Panc1 (cell line): Measurements from ENCODE around the gene CD274. TPM values are rescaled to one million over a fixed set of nuclear protein-coding genes. Genes with fewer than 3 reads are reported as not detected.

Source experiments
- ATAC-seq: fragments of 200-7000 bp; cut with Tn5 transposase; 2 replicates; pipeline ENCODE4 v1.9.1; 2020; ENCODE audit warnings: mild to moderate bottlenecking, moderate library complexity
- BruUV-seq: library from RNA; stranded (reverse); fragments of 400-500 nt; replicated peaks from 2 replicates; lab custom pipeline; 2021; lab: Mats Ljungman, UMichigan
- CTCF ChIA-PET: fragments of 300-600 bp; sonication (Branson Sonifier 250); formaldehyde crosslinking; loops from one replicate; lab custom pipeline; 2022; ENCODE audit warnings: antibody characterized with exemption; lab: Charles Lee
- POLR2A ChIA-PET: fragments of 300-600 bp; sonication (Branson Sonifier 250); formaldehyde crosslinking; loops from one replicate; lab custom pipeline; 2022; ENCODE audit warnings: antibody characterized with exemption; lab: Charles Lee
- DNase-seq: peaks from one replicate; pipeline ENCODE4 v3.0.0-alpha.2; 2010; ENCODE audit warnings: low read depth, low spot score
- H3K27ac ChIP-seq: 2 replicates; pipeline ENCODE4 v1.5.1; 2011; ENCODE audit warnings: mild to moderate bottlenecking, low read length, inconsistent platforms
- H3K27me3 ChIP-seq: fragments of 200-500 bp; sonication (Bioruptor generic); 2 replicates; pipeline ENCODE4 v1.6.0; 2014; ENCODE audit warnings: low read length, inconsistent platforms; ENCODE audit not compliant: control insufficient read depth, insufficient read depth
- H3K36me3 ChIP-seq: fragments of 200-500 bp; sonication (Bioruptor generic); 2 replicates; pipeline ENCODE4 v1.5.1; 2014; ENCODE audit warnings: inconsistent platforms, mild to moderate bottlenecking, low read length, moderate library complexity; ENCODE audit not compliant: control insufficient read depth, insufficient read depth
- H3K4me1 ChIP-seq: 2 replicates; pipeline ENCODE4 v1.5.1; 2011; ENCODE audit warnings: inconsistent platforms, mild to moderate bottlenecking, low read length, moderate library complexity; ENCODE audit not compliant: control insufficient read depth, insufficient read depth
- H3K4me3 ChIP-seq, 2 experiments: 2 replicates each; pipeline ENCODE4 v1.5.1; 2011 to 2012; ENCODE audit warnings: low read depth in 2 of 2, low read length in 2 of 2, mild to moderate bottlenecking in 2 of 2, inconsistent platforms in 1 of 2, moderate library complexity in 1 of 2
- H3K9me3 ChIP-seq: fragments of 200-500 bp; sonication (Bioruptor generic); 2 replicates; pipeline ENCODE4 v1.5.1; 2014; ENCODE audit warnings: low read depth, mild to moderate bottlenecking, inconsistent platforms, low read length, moderate library complexity; ENCODE audit not compliant: control insufficient read depth, insufficient read depth
- CTCF ChIP-seq: fragments of 450-650 bp; IDR thresholded peaks from 2 replicates; pipeline ENCODE4 v1.5.1; 2017; ENCODE audit warnings: mild to moderate bottlenecking
- POLR2AphosphoS5 ChIP-seq: IDR thresholded peaks from 2 replicates; pipeline ENCODE4 v1.6.1; 2012; ENCODE audit warnings: mild to moderate bottlenecking, low read depth, low read length, moderate library complexity
- REST ChIP-seq, 2 experiments: IDR thresholded peaks; 2 replicates each; pipeline ENCODE4 v1.6.1; 2011 to 2012; ENCODE audit warnings: low read depth in 2 of 2, control low read depth in 1 of 2, low read length in 1 of 2, mild to moderate bottlenecking in 1 of 2, moderate library complexity in 1 of 2; ENCODE audit not compliant: insufficient read depth in 1 of 2
- SIN3A ChIP-seq: IDR thresholded peaks from 2 replicates; pipeline ENCODE4 v1.6.1; 2012; ENCODE audit warnings: low read depth, mild to moderate bottlenecking, low read length, moderate library complexity, borderline replicate concordance; ENCODE audit not compliant: insufficient read depth
- TCF7L2 ChIP-seq: IDR thresholded peaks from 2 replicates; pipeline ENCODE4 v1.6.1; 2011; ENCODE audit warnings: mild to moderate bottlenecking, low read depth, low read length, inconsistent platforms
- in situ Hi-C: cut with HindIII; loops from 2 replicates; pipeline ENCODE4 v1.10.0; 2016; ENCODE audit warnings: low sequenced_read_pairs, low pct_unique_long_range_greater_than_20kb
- intact Hi-C: fragments of 100-400 bp; cut with micrococcal nuclease; formaldehyde crosslinking; loops from one replicate; pipeline ENCODE4 v1.10.0; 2022; ENCODE audit not compliant: unreplicated experiment
- total RNA-seq: library from RNA; stranded (reverse); gene quantifications from one replicate; pipeline ENCODE4 v1.2.1, GENCODE V29; 2021; ENCODE audit not compliant: unreplicated experiment

The CD274 gene
- total RNA-seq, 1 experiment from 2014 or later = 0.21 TPM

- TF ChIP-seq SIN3A = no peak
- no peak for TF ChIP-seq TCF7L2
- TF ChIP-seq POLR2AphosphoS5 = no peak
- TF ChIP-seq CTCF = no peak
- no peak for TF ChIP-seq REST (IDR thresholded peaks at IDR 0.05; ENCODE audit: insufficient read depth in 1 of 2, low read depth in 2 of 2, low read length in 1 of 2)
- intact Hi-C loops (no loop called here), in situ Hi-C loops (no loop called here)
- Histone ChIP-seq H3K36me3 (no peaks in the 10 kb centered on the region), H3K4me3 (no peak overlapping the region), H3K9me3 (no peaks in the 10 kb centered on the region), H3K4me1 (no peaks in the 10 kb centered on the region), H3K27ac (no peak overlapping the region), H3K27me3 (no peaks in the 10 kb centered on the region)
- DNase-seq (no peak), ATAC-seq (no peak)
- ChIA-PET CTCF (no interaction called here), POLR2A (no interaction called here)
- no TSS peak for BruUV-seq
These were observed 62.5 kb downstream of the CD274 start for GRCh38 chr9:5512658-5513452.

GRCh38 chr9:5513966-5514616 lies 63.7 kb downstream of the CD274 start:
- no peak overlapping the region for H3K4me3 ChIP-seq
- no TSS peak for BruUV-seq
- DNase-seq (no peak), ATAC-seq (no peak)
- no peaks in the 10 kb centered on the region for H3K4me1 ChIP-seq
- no peak for TF ChIP-seq CTCF
- no peak for TF ChIP-seq SIN3A
- TF ChIP-seq REST (IDR thresholded peaks at IDR 0.05; ENCODE audit: insufficient read depth in 1 of 2, low read depth in 2 of 2, low read length in 1 of 2) = no peak
- no peak for TF ChIP-seq TCF7L2
- no peak for TF ChIP-seq POLR2AphosphoS5
- no peaks in the 10 kb centered on the region for H3K27me3 ChIP-seq
- ChIA-PET CTCF (no interaction called here), POLR2A (no interaction called here)
- H3K27ac ChIP-seq = no peak overlapping the region
- H3K9me3 ChIP-seq = no peaks in the 10 kb centered on the region
- intact Hi-C loops (no loop called here), in situ Hi-C loops (no loop called here)
- H3K36me3 ChIP-seq = no peaks in the 10 kb centered on the region
